Type B pancreatic cell (in vitro differentiated cells): ENCODE data around the gene MKLN1. TPM values are rescaled to one million over a fixed set of nuclear protein-coding genes. Genes with fewer than 3 reads are reported as not detected.

Experiments
- DNase-seq: peaks from one replicate; pipeline ENCODE4 v3.0.0; 2021; ENCODE audit warnings: mixed read lengths; ENCODE audit not compliant: unreplicated experiment; ENCODE audit errors: extremely low spot score
- H3K27ac Mint-ChIP-seq: 2 replicates; pipeline ENCODE4 v1.8.0; 2021; ENCODE audit warnings: mild to moderate bottlenecking, mixed read lengths
- H3K27me3 Mint-ChIP-seq: 2 replicates; pipeline ENCODE4 v1.8.0; 2021; ENCODE audit warnings: mixed read lengths
- H3K36me3 Mint-ChIP-seq: 2 replicates; pipeline ENCODE4 v1.8.0; 2021; ENCODE audit warnings: mixed read lengths
- H3K4me1 Mint-ChIP-seq: one replicate; pipeline ENCODE4 v1.8.0; 2021; ENCODE audit warnings: mixed read lengths; ENCODE audit not compliant: unreplicated experiment
- H3K4me3 Mint-ChIP-seq: 2 replicates; pipeline ENCODE4 v1.8.0; 2021; ENCODE audit warnings: mild to moderate bottlenecking, mixed read lengths
- H3K9me3 Mint-ChIP-seq: 2 replicates; pipeline ENCODE4 v1.8.0; 2021; ENCODE audit warnings: mixed read lengths
- CTCF ChIP-seq: fragments of 200-600 bp; sonication (generic); conservative IDR thresholded peaks from 2 replicates; pipeline ENCODE4 v1.5.0; 2021; ENCODE audit warnings: antibody characterized with exemption, mild to moderate bottlenecking
- total RNA-seq: library from RNA; stranded (reverse); gene quantifications from 2 replicates; pipeline ENCODE4 v1.2.1, GENCODE V29; 2021; ENCODE audit warnings: low replicate concordance

MKLN1 gene
- total RNA-seq, 1 donor from 2014 or later, result 47.7 TPM

- H3K4me3 Mint-ChIP-seq, result no peak overlapping the region
- no peaks in the 10 kb centered on the region for H3K9me3 Mint-ChIP-seq
- no peaks in the 10 kb centered on the region for H3K27me3 Mint-ChIP-seq
- no peak overlapping the region for H3K27ac Mint-ChIP-seq
- no peaks in the 10 kb centered on the region for H3K4me1 Mint-ChIP-seq
- DNase-seq, result no peak
- peaks cover 63% of the 10 kb centered on the region for H3K36me3 Mint-ChIP-seq
- no peak for TF ChIP-seq CTCF
Measured at GRCh38 chr7:131443496-131443895, 115.8 kb downstream of the MKLN1 start.

GRCh38 chr7:131444683-131445082 lies 117.0 kb downstream of the MKLN1 start:
- H3K27ac Mint-ChIP-seq, result no peak overlapping the region
- H3K36me3 Mint-ChIP-seq, result peaks cover 63% of the 10 kb centered on the region
- no peaks in the 10 kb centered on the region for H3K4me1 Mint-ChIP-seq
- no peaks in the 10 kb centered on the region for H3K9me3 Mint-ChIP-seq
- DNase-seq, result no peak
- H3K4me3 Mint-ChIP-seq, result no peak overlapping the region
- no peaks in the 10 kb centered on the region for H3K27me3 Mint-ChIP-seq
- no peak for TF ChIP-seq CTCF

GRCh38 chr7:131449373-131449902 lies 121.8 kb downstream of the MKLN1 start:
- no peak overlapping the region for H3K27ac Mint-ChIP-seq
- DNase-seq, result no peak
- H3K4me1 Mint-ChIP-seq, result peaks cover under 1% of the 10 kb centered on the region
- no peaks in the 10 kb centered on the region for H3K9me3 Mint-ChIP-seq
- TF ChIP-seq CTCF, result no peak
- no peak overlapping the region for H3K4me3 Mint-ChIP-seq
- peaks cover 45% of the 10 kb centered on the region for H3K36me3 Mint-ChIP-seq
- H3K27me3 Mint-ChIP-seq, result no peaks in the 10 kb centered on the region

GRCh38 chr7:131454498-131454897 lies 126.8 kb downstream of the MKLN1 start:
- H3K9me3 Mint-ChIP-seq, result no peaks in the 10 kb centered on the region
- no peak for DNase-seq
- H3K27me3 Mint-ChIP-seq, result no peaks in the 10 kb centered on the region
- H3K4me1 Mint-ChIP-seq, result peaks cover 15% of the 10 kb centered on the region
- H3K27ac Mint-ChIP-seq, result no peak overlapping the region
- peaks cover 38% of the 10 kb centered on the region for H3K36me3 Mint-ChIP-seq
- TF ChIP-seq CTCF, result no peak
- no peak overlapping the region for H3K4me3 Mint-ChIP-seq

GRCh38 chr7:131455001-131455400 lies 127.3 kb downstream of the MKLN1 start:
- no peaks in the 10 kb centered on the region for H3K9me3 Mint-ChIP-seq
- no peak for DNase-seq
- peaks cover 33% of the 10 kb centered on the region for H3K36me3 Mint-ChIP-seq
- H3K27me3 Mint-ChIP-seq, result no peaks in the 10 kb centered on the region
- H3K4me1 Mint-ChIP-seq, result peaks cover 15% of the 10 kb centered on the region
- TF ChIP-seq CTCF, result no peak
- H3K4me3 Mint-ChIP-seq, result no peak overlapping the region
- H3K27ac Mint-ChIP-seq, result no peak overlapping the region

GRCh38 chr7:131455546-131455945 lies 127.9 kb downstream of the MKLN1 start:
- no peak for TF ChIP-seq CTCF

More at GRCh38 chr7:131455546-131455945, 127.9 kb downstream of the MKLN1 start:
- DNase-seq, result no peak
- Mint-ChIP-seq H3K4me3 (no peak overlapping the region), H3K27ac (no peak overlapping the region), H3K36me3 (peaks cover 31% of the 10 kb centered on the region), H3K4me1 (peaks cover 15% of the 10 kb centered on the region), H3K27me3 (no peaks in the 10 kb centered on the region), H3K9me3 (no peaks in the 10 kb centered on the region)
